Inferior parietal cortex (tissue), 1 donor: ENCODE measurements around the gene DOK7.
"Not testable (repeated sequence)": the region's sequence is repeated elsewhere in the genome, so short reads cannot be mapped to it uniquely, and the experiment has no call there.

Experiments
- DNase-seq: peaks from one replicate; pipeline ENCODE4 v3.0.0-alpha.2; 2016; ENCODE audit errors: extremely low spot score

The DOK7 gene

GRCh38 chr4:3442959-3443749 lies 20.0 kb upstream of the DOK7 start:
- DNase-seq = no peak

- no peak for DNase-seq
These were observed 19.3 kb upstream of the DOK7 start for GRCh38 chr4:3443750-3444309.

GRCh38 chr4:3444351-3445110 lies 18.6 kb upstream of the DOK7 start:
- no peak for DNase-seq

DNA sequence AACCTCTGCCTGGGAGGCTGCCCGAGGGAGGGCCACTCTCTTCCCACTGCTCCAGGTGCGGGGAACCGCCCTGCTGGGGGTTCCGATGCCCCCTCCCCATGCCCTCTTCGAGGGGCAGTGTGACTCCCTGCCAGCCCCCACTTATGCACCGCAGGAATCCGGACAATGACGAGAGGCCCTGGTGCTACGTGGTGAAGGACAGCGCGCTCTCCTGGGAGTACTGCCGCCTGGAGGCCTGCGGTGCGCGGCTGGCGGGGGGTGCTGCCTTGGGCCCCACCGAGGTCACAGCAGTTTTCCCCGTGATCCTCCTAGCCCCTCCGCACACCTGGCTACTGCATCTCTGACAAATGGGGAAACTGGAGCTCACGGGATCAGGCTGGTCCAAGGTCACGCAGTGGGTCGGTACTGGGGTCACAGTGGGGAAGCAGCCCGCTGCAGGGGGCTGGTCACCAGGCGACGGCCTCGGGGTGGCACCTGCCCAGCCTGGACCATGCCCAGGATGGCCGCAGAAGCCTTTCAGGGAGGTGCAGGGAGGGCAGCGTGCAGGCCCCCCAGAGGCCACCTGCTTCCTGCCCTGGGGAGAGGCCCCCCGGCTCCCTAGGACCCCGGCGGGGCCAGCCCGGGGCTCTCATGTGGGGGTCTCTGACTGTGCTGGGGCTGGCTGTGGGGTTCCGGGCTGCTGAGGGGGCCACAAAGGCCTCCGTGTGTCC lies 17.8 kb upstream of the DOK7 start:
- no peak for DNase-seq

GRCh38 chr4:3445829-3446545 lies 17.1 kb upstream of the DOK7 start:
- DNase-seq = no peak

DNA sequence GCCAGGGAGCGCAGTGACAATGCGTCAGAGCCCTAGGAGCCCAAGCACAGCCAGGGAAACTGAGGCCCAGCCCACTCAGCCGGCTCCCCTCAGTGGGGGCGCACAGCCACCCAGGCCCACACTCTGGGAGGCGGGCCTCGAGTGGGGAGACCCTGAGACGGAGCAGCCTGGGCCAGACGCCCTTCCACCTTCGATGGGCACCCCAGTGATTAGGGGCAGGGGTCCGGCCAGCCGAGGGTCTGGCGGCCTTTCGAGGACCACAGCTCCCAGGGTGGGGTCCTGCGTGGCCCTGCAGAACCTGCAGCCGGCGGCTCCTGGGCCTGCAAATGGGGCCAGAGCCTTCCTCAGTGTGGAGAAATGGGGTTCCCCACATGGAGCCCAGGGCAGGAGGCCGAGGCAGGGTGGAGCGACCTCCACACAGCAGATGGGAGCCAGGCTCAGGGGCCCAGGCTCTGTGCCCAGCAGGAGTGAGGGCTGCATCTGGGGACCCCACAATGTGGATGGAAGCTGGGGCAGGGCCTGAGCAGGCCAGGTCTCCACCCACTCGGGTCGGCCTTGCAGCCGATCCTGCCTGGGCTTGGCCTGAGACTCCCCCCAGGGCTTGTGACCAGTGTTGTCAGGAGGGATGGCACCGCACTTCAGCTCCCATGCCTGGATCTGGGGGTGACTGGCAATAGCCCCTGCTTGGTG lies 16.3 kb upstream of the DOK7 start:
- DNase-seq = no peak

GRCh38 chr4:3447431-3448395 lies 15.4 kb upstream of the DOK7 start:
- no peak for DNase-seq

- DNase-seq = no peak
These were observed 14.0 kb upstream of the DOK7 start for GRCh38 chr4:3449047-3449573.

DNA sequence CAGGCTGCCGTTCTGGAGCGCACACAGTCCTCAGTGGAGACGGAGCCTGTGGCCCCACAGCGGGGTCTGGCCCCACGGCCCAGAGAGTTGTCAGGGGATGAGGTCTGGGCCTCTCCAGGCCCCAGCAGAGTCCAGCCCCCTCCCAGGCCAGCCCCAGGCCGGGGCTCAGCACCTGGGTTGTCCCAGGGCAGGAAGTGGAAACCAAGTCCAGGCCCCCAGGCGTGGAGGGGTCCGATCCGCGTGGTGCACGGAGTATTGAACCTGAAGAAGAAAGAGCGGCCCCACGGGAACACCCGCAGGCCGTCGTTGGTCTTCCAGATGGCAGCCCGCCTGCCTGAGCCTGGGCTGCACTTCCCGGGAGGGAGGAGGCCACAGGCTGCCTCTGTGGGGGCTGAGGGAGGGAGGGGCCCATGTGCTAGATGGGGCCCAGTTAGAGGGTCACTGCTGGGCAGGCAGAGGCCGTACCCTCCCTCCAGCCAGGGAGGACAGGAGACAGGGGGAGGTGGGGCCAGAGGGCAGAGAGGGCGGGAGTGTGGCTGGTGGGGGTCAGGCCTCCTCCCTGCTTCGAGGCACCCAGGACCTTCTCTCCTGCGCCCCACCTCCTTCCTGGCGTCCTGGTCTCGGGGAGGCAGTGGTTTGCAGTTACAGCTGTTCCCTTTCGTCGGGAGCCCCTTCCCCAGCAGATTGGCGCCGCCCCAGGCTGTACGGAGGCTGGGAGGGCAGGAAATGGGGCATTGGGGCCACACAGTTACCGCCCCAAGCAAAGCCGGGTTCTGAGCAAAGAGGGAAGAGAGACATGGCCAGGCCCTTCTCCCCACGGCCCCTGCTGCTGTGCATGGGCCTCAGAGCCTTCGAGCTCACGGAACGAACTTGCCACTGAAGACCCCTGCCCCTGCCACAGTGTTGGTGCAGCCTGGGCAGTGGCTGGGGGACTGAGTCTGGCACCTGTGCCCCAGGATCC lies 13.3 kb upstream of the DOK7 start:
- DNase-seq = no peak

GRCh38 chr4:3450643-3451042 lies 12.5 kb upstream of the DOK7 start:
- DNase-seq = no peak

DNA sequence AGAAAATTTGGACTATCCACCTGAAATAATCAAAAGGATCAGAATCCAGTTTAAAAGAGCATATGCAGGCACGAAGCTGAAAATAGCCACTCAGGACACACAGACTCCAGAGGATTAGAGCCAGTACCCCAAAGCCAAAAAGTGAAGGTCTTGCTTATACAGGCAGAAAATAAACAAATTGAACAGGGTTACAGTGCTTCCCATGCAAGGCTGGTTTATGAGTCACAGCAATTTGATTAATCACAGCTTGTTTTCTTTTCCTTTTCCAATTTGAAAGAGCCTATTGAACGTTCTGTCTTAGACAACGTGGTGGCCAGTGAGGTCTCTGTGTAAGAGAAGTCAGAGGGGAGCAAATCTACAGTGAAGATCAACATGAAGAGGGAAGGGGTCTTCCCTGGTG lies 11.2 kb upstream of the DOK7 start:
- no peak for DNase-seq

DNA sequence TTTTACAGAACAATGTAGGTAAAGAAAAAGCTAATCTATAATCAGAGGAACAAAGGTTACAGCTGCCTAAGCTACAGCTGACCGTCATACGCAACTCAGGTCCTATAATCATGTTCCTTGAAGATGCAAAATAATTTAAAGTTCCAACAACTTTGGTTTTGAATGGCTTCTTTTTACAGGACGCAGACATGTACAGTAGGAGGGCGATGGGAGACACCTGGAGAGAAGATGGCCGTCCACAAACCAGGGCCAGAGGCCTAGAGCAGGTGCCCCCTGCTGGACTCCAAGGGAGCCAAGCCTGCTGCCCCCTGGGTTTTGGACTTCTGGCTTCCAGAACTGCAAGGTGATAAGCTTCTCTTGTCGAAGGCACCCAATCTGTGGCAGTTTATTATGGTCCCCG lies 10.7 kb upstream of the DOK7 start:
- DNase-seq = no peak

DNA sequence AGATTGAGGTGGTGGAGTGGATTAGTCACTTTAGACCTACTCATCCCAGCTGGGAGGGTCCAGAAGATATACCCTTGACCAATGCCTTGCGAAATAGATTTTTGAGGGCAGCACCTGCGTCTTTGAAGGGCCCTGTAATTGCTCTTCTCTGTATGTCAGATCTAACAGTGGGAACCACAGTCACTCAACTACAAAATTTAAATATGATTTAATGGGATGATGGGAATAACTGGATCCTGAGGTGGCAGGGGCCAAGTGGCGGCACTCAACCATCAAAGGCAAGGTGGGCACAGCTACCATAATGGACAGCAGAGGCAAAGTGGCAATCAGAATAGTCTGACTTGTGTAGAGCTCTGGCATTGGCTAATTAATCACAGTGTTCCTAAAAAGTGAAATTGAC lies 7.5 kb upstream of the DOK7 start:
- DNase-seq = not testable (repeated sequence)

DNA sequence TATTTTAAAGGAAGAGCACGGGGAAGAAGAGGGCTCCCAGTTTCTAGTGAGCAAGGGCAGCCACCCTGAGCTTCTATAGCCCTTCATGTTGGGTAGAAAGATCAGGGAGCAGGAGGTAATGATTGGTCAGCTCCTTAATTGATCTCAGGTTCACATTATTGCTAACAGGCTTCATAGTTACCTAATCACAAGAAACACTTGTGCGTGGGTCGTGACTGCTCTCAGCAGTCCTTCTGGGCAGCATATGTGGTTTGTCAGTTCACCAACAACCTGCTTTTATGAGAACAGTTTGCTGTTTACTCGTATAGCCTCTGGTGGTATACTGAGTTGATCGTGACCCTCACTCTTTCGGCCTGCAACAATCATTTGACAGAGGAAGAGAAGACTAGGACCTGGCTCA lies 4.7 kb upstream of the DOK7 start:
- DNase-seq = no peak

- not testable (repeated sequence) for DNase-seq
These were observed 4.0 kb upstream of the DOK7 start for GRCh38 chr4:3459156-3459555.

DNA sequence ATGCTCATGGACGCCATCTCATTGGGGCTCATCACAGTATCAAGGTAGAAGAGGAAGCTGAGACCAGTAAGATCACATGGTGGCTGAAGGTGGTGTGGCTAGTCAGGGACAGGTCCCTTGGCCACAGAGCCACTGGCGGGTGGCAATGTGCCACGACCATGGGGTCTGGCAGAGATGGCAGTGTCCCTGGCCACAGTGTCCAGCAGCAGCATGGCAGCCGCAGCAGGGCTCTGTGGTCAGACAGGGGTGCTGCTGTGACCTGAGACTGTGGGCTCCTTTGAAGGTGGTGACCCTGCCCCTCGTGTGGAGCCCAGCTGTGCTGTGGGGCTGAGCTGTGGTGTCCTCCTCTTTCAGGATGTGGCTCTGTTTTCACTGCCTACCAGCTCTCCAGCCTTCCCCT lies 2.2 kb upstream of the DOK7 start:
- DNase-seq = no peak

DNA sequence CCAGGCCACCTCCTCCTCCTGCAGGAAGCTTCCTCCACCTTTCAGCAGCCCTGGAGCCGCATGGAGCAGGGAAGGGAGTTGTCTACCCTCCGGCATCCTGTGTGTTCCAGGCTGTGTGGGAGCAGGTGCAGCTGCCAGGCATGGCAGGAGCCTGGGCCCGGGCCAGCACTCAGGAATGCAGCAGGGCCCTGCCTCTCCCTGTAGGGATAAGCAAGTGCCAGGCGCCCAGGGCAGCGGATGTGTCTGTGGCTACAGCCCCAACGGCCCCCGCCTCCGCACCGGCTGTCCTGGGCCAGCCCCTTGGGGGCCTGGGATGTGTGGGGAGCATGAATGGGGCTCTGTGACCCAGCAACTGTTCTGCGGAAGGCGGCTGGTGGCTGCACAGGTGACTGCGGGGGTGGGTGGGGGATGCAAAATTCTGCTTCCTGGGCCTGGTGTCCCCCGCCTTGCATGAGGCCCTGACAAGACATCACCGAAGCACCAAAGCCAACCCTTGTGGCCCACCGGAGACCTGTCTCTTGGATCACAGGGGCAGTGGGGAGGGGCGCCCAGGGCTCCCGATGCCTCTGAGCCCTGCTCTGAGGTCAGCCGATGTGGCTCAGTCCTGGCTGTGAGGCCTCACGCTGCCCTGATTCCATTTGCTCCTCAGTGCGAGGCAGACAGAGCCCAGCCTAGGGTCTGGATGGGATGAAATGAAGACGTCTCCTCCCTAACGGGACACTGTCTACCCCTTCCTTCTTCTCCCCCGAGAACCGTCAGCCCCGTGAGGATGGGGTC lies 1.4 kb upstream of the DOK7 start:
- DNase-seq = no peak

DNA sequence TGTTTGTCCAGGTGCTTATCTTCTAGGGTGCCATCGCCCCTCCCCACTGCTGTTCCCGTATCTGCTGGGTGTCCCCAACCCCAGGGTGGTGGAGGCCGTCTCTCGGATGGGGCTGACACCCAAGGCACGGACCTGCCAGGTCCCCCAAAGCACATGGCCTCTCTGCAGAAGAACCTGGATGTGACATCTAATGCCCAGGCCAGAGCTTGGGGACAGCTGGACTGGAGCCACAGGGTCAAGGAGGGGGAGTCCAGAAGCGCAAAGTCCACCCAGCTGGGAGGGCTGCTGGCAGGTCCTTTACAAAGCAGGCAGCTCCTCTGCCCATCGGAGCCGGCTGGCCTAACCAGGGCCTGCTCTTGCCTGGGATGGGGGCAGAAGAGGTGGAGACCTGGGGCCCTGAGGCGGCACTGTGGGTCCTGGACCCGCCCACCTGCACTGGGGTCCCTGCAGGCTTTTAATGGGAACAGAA lies 751 bp upstream of the DOK7 start:
- no peak for DNase-seq
